IPS-NIHi7 (cell line): ENCODE data around the gene CETN3.

Experiments
- DNase-seq: peaks from one replicate; pipeline ENCODE4 v3.0.0; 2012; ENCODE audit warnings: mixed read lengths; ENCODE audit errors: extremely low spot score

CETN3 gene

GRCh38 chr5:90409318-90410177 lies at the start of gene CETN3:
CETN3 (minus strand) TSS chr5:90409756; CDS start chr5:90409661, 95 bp downstream.
- DNase-seq: peak; percentile 93

DNA sequence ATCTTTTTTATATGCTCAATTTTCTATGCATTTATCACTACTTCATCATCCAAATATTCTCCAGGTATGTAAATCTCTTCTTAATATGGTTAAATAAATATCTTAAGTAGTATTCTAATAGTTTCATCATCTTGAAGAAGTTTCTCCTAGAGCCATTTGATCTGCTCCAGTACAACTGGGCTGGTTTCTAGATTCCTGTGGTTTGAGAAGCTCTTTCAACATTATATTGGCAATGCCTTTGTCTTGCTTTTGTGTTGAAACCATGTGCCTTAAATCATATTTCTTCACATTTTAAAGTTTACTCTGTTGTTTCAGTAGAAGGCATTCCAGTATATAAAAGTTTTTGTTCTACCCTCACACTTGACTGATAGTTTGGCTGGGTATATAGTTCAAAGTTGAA lies 37.4 kb upstream of the CETN3 start:
- DNase-seq: no peak

DNA sequence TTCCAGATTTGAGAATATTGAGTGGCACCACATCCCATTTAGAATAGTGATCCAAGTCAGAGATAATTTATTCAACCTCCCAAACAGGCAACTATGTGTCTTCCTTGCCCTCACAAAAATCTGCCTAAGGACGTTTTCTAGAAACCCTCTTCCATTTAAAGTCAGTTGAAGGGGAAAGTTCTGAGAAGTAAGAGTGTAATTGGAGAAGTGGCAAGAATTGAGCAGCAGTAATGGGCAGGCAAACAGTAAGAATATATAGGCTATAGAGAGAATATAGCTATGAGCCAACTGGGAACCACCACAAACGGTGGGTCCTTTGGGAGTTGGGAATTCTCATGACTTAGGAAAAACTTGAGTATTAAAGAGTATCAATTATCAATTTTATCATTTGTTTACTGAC lies 31.1 kb upstream of the CETN3 start:
- no peak for DNase-seq

DNA sequence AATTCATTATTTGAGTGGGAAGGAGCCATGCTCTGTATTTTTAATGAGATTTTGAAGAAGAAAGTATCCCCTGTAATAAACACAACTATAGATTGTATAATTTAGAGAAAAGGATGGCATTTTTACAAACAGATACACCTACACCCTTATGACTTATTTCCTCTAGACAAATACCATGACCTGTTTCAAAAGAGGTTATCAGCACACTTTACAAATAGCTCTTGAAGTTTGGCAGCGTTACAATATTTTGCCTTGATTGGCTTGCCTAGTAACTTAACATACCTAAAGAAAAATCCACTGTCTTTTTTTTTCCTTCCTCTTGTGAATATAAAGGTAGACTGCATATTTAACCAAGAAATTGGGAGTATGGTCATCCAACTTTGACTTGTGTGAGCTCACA lies 28.5 kb upstream of the CETN3 start:
- no peak for DNase-seq

- no peak for DNase-seq
Measured at GRCh38 chr5:90437663-90438062, 28.1 kb upstream of the CETN3 start.

DNA sequence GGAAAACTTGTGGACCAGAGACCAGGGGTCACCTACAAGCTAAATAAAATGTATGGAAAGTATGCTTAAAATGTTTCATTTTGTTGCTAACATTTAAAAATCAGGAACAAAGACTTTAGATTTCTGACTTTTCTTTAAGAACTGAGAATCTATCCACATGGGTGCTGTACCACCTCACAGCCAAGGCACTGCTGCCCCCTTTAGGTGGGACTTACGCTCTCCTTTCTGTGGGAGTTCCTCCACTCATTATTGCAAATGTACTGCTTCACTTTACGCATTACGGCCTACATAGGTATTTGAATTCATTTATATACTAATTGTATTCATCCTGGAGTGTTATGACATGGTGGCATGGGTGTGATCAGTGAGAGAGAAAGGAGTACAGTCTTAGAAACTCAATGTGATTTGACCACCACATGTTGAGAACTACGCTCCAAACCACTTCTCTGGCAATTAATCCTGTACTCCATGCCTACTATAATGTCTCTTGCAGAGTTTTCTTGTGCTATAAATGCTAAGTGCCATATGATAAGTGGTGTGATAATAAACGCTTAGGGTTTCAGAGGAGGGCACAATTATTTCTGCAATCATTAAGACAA lies 24.7 kb upstream of the CETN3 start:
- DNase-seq: peak; percentile 50

GRCh38 chr5:90424245-90424644 lies 14.7 kb upstream of the CETN3 start:
- DNase-seq: no peak

GRCh38 chr5:90421136-90421535 lies 11.6 kb upstream of the CETN3 start:
- peak; percentile 52 for DNase-seq

DNA sequence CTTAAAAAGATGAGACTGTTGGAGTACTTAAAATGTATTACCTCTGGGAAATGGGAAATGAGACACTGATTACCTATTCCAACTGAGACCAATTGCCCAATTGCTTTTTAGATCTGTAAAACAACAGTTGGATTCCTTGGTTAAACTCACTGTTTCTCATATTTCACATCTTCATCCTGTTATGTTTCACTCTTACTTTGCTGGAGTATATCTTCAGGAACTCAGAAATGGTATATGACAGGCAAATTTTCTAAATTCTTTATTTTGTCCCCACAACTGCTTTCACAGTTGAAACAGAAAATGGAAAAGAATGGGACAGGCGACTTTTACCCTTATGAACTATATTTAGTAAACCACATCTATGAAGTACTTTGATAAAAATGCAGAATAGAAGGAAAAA lies 8.7 kb upstream of the CETN3 start:
- no peak for DNase-seq

DNA sequence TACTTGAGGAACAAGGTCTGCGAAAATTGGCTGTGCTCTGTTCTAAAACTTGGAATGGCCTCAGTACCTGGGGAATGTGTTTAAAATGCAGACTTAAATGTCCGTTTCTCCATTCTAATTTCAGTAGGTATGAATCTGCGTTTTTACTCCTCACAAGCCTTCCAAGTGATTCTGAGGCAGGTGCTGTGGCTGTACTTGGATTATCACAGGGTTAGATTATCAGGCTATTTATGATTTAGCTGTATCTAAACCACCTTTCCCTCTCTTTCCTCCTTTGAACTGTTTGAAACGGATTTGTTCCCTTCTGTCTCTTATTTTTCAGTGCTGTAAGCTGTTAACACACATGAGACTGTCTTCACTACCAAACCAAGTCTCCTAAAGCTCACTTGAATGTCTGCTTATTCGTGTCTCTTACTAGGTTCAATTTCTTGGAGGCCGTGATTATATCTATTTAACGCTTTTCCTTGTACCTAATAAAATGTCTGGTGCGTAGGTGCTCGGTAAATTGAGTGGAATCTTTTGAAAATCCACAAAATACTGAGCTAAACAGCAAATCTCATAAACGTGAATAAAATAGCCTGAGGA lies 714 bp upstream of the CETN3 start:
- DNase-seq: no peak

DNA sequence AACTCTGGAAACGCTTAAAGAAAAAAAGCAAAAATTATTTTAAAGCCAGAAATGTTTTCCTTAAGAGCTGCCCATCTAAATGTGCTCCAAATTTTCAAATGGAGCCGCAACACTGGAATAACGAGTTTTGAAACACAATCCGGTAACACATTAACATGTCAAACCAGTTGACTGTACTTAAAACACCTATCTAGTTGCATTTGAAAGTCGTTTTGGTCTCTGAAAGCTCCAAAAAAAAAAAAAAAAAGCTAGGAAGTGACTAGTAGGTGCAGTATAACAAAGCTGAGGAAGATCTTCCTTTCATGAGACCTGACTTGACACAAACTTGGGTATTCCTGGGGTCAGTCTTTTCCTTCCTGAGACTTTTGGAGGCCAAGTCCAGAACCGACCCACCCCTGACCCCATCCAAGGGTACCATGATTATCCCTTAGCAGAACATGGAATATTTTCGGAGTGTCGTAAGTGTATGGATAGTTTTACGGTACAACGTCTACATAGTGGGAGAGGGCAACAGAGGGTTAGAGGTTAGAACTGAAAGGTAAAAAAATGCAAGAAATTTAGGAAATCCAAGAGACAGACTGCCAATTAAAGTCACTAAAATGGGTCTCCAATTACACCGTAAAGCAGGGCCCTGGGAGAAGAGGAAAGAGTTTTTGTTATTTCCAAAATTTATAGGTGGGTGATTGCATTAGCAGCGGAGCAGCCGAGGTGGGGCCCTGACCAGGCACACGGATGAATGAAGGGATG lies 812 bp downstream of the CETN3 start:
- no peak for DNase-seq

- no peak for DNase-seq
Measured at GRCh38 chr5:90406466-90406865, 3.1 kb downstream of the CETN3 start.

DNA sequence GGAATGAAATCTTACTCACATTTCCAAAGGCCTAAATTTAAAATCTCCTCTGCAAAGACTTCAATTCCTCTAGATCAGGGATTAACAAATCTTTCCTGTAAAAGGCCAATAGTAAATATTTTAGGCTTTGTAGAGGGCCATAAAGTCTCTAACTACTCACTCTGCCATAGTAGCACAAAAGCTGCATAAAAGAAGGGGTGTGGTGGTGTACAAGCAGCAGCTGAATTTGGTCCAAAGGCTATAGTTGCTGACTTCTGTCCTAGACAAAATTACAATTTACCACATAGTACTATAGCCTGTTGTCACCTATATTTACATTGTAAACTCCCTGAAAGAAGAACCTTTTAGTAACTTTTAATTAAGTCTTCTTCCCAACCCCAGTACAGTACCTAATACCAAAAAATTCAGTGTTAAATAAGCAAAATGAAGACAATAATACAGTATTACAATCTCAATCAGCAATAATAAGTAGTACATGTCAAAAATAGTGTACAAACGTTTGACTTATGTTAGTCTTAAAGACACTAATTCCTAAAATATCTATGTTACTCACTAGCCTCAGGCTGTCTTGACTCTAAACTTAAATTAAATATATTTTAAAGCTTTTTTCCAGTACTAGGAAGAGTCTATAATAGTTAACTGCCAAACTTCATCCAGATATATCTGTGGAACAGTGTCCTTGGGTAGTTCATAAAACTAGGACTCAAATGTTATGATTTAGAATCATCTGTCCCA lies 6.9 kb downstream of the CETN3 start:
- DNase-seq: no peak

DNA sequence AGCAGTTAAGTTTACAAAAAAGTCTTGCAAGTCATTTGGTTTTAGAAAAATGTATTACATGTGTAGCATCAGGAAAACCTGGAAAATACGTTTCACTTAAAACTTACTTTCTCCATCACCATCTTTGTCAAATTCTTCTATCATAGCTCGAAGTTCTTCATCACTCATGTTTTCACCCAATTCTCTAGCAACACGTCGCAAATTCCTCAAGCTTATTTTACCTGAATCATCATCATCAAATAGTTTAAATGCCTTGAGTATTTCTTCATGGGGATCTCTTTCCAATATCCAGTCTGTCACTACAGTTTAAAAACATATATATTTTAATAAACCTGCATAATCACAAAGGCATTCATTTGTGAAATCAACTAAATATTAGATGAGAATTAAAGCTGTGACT lies 10.3 kb downstream of the CETN3 start:
- no peak for DNase-seq

DNA sequence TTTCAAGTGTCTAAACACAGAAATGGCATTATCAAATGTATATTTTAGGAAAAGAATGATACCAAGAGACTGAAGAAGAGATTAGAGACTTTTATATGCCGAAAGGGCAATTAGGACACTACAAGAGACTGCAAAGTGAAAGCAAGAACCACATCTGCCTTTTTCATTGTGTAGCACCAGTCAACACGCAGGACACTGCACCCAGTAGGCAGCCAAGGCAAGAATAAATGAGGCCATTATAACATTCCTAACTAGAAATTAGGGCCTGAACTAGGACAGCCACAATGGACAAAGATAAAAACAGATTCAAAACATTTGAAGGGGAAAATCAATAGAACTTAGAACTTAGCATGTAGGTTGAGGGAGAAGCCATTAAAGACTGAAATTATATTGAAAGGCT lies 10.8 kb downstream of the CETN3 start:
- no peak for DNase-seq

GRCh38 chr5:90395005-90395404 lies 14.6 kb downstream of the CETN3 start:
- DNase-seq: no peak

GRCh38 chr5:90390928-90391327 lies 18.6 kb downstream of the CETN3 start:
- DNase-seq: peak; percentile 24

DNA sequence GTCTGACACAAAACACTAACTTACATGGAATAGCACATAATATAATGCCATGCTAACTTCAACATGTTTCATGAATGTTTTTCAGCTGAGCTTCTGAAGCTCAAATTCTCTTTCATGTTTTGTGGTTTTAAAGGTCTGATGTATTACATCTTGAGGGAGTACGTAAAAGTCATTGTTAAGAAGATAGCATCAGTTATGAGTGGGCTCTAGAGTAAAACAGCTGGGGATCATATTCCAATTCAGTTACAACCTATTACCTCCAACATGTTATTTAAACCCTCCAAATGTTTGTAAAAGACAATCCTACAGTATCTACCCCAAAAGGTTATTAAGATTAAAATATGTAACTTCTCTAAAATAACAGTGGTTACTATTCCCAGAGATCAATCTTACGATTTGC lies 19.2 kb downstream of the CETN3 start:
- DNase-seq: no peak

DNA sequence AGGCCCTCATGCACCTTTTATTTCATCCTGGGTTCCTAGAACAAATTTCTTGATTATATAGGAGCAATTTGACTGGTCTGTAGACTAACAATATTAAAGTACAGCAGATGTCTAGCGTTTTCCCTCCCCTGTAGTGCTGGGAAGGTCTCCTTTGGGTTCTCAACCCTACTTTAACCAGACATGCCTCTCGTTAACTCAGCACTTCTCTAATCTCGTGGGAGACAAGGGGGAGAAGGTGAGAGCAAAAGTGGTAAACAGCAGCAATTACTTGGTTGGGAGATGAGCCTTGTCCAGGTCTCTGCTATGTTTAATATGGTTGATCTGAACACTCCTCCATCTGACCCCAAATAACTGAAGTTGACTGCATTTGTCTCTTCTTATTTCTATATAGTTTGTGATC lies 22.0 kb downstream of the CETN3 start:
- no peak for DNase-seq

GRCh38 chr5:90386099-90386710 lies 23.4 kb downstream of the CETN3 start:
- DNase-seq: no peak

- DNase-seq: no peak
Measured at GRCh38 chr5:90384389-90384788, 25.2 kb downstream of the CETN3 start.
